Measurements from ENCODE around the gene DIPK1C.

GRCh38 chr18:74389171-74389927 is 67.8 kb downstream of the DIPK1C start:
- TF ChIP-seq CTCF (conservative IDR thresholded peaks at IDR 0.05; ENCODE audit: low read length) (no peak), EZH2phosphoT487 (IDR thresholded peaks at IDR 0.05; ENCODE audit: borderline replicate concordance) (no peak)
